HG02840 (cell line): Measurements from ENCODE around the gene S100A3.

Source experiments
- ATAC-seq: cut with Tn5 transposase; IDR thresholded peaks from one replicate; pipeline ENCODE4 v1.9.1; 2021; ENCODE audit warnings: mild to moderate bottlenecking, moderate library complexity, moderate number of reproducible peaks; ENCODE audit not compliant: unreplicated experiment, low FRiP score

The S100A3 gene

GRCh38 chr1:153550398-153550758 is 1.3 kb upstream of the S100A3 start:
- no peak for ATAC-seq

- ATAC-seq = no peak
Observed at GRCh38 chr1:153549741-153550397, 811 bp upstream of the S100A3 start.

- ATAC-seq = no peak
Observed at GRCh38 chr1:153547560-153548551, 1.2 kb downstream of the S100A3 start.

- ATAC-seq = no peak
Observed at GRCh38 chr1:153546796-153547559, 2.1 kb downstream of the S100A3 start.

- no peak for ATAC-seq
Observed at GRCh38 chr1:153546371-153546770, 2.7 kb downstream of the S100A3 start.

- no peak for ATAC-seq
Observed at GRCh38 chr1:153545067-153546055, 3.7 kb downstream of the S100A3 start, which contains the start of gene S100A4. Gene S100A4, minus strand, starts transcription at chr1:153545806. Its CDS starts 1,012 bp downstream, at chr1:153544794.

GRCh38 chr1:153544453-153545066 is 4.5 kb downstream of the S100A3 start:
- ATAC-seq = no peak

GRCh38 chr1:153543736-153544135 is 5.3 kb downstream of the S100A3 start:
- no peak for ATAC-seq

- ATAC-seq = no peak
Observed at GRCh38 chr1:153542956-153543711, 5.9 kb downstream of the S100A3 start.

GRCh38 chr1:153541641-153542590 is 7.1 kb downstream of the S100A3 start:
- ATAC-seq = no peak

GRCh38 chr1:153540394-153541361 is 8.4 kb downstream of the S100A3 start, which contains the start of gene S100A5:
Gene S100A5, minus strand, starts transcription at chr1:153540934. Its CDS starts 743 bp downstream, at chr1:153540191.
- no peak for ATAC-seq

- ATAC-seq = no peak
Observed at GRCh38 chr1:153539395-153540093, 9.5 kb downstream of the S100A3 start.

GRCh38 chr1:153538315-153538821 is 10.7 kb downstream of the S100A3 start:
- ATAC-seq = no peak

GRCh38 chr1:153537376-153537730 is 11.7 kb downstream of the S100A3 start:
- no peak for ATAC-seq

- ATAC-seq = no peak
Observed at GRCh38 chr1:153536671-153537375, 12.2 kb downstream of the S100A3 start.
